Skeletal muscle cell (primary cell): ENCODE measurements around the gene SYN1.
"Not testable (repeated sequence)": the region's sequence is repeated elsewhere in the genome, so short reads cannot be mapped to it uniquely, and the experiment has no call there.

Source experiments
- DNase-seq: peaks from one replicate; pipeline ENCODE4 v3.0.0-alpha.2; 2010; ENCODE audit warnings: low read depth
- H3K4me3 ChIP-seq: 2 replicates; pipeline ENCODE4 v1.5.1; 2011; ENCODE audit warnings: low read depth, mild to moderate bottlenecking, control low read depth, low read length, moderate library complexity

Gene SYN1

GRCh38 chrX:47619486-47620302, at the start of gene SYN1:
Gene SYN1 (minus strand): TSS chrX:47619857. CDS start chrX:47619728, 129 bp downstream.
- no peak for DNase-seq
- H3K4me3 ChIP-seq: peak within 1 kb of the TSS; percentile 45

GRCh38 chrX:47665797-47666196, 46.1 kb upstream of the SYN1 start:
- not testable (repeated sequence) for DNase-seq, H3K4me3 ChIP-seq

- no peak overlapping the region for H3K4me3 ChIP-seq
- no peak for DNase-seq
Observed at GRCh38 chrX:47664737-47665136, 45.1 kb upstream of the SYN1 start.

GRCh38 chrX:47662144-47662657, 42.5 kb upstream of the SYN1 start:
- H3K4me3 ChIP-seq: no peak overlapping the region
- peak; percentile 90 for DNase-seq

GRCh38 chrX:47661539-47661938, 41.9 kb upstream of the SYN1 start:
- no peak for DNase-seq
- no peak overlapping the region for H3K4me3 ChIP-seq

GRCh38 chrX:47659421-47659726, 39.7 kb upstream of the SYN1 start:
- DNase-seq: no peak
- peak overlapping the region; percentile 54 for H3K4me3 ChIP-seq

- H3K4me3 ChIP-seq: peak within 1 kb of the TSS; percentile 54
- peak; percentile 90 for DNase-seq
Observed at GRCh38 chrX:47658684-47659420, 39.2 kb upstream of the SYN1 start, which contains the start of gene UXT. Gene UXT (minus strand): TSS chrX:47659180. CDS start chrX:47658927, 253 bp downstream.

- peak overlapping the region; percentile 54 for H3K4me3 ChIP-seq
- no peak for DNase-seq
Observed at GRCh38 chrX:47658301-47658683, 38.6 kb upstream of the SYN1 start.

- DNase-seq: no peak
- peak overlapping the region; percentile 36 for H3K4me3 ChIP-seq
Observed at GRCh38 chrX:47651043-47651905, 31.6 kb upstream of the SYN1 start.

- H3K4me3 ChIP-seq: peak within 1 kb of the TSS; percentile 63
Observed at GRCh38 chrX:47650164-47651042, 30.7 kb upstream of the SYN1 start, which contains the start of gene ELK1. Gene ELK1 (minus strand): TSS chrX:47650563. CDS start chrX:47641441, 9,122 bp downstream.

GRCh38 chrX:47649781-47650163, 30.1 kb upstream of the SYN1 start:
- peak overlapping the region; percentile 63 for H3K4me3 ChIP-seq

More at GRCh38 chrX:47650164-47651042, 30.7 kb upstream of the SYN1 start, which contains the start of gene ELK1:
- DNase-seq: peak; percentile 97

GRCh38 chrX:47649271-47649670, 29.6 kb upstream of the SYN1 start:
- H3K4me3 ChIP-seq: peak overlapping the region; percentile 63
- no peak for DNase-seq

More at GRCh38 chrX:47649781-47650163, 30.1 kb upstream of the SYN1 start:
- no peak for DNase-seq

- no peak overlapping the region for H3K4me3 ChIP-seq
- DNase-seq: no peak
Observed at GRCh38 chrX:47648376-47648775, 28.7 kb upstream of the SYN1 start.

GRCh38 chrX:47646636-47647035, 27.0 kb upstream of the SYN1 start:
- no peak for DNase-seq

GRCh38 chrX:47645530-47645929, 25.9 kb upstream of the SYN1 start:
- H3K4me3 ChIP-seq: no peak overlapping the region
- no peak for DNase-seq

More at GRCh38 chrX:47646636-47647035, 27.0 kb upstream of the SYN1 start:
- H3K4me3 ChIP-seq: no peak overlapping the region

GRCh38 chrX:47644557-47645091, 25.0 kb upstream of the SYN1 start:
- no peak for DNase-seq
- H3K4me3 ChIP-seq: no peak overlapping the region

- no peak for DNase-seq
- no peak overlapping the region for H3K4me3 ChIP-seq
Observed at GRCh38 chrX:47643926-47644325, 24.3 kb upstream of the SYN1 start.

GRCh38 chrX:47638816-47639215, 19.2 kb upstream of the SYN1 start:
- DNase-seq: no peak
- H3K4me3 ChIP-seq: no peak overlapping the region
